IMR-90 (cell line): ENCODE measurements around the gene ADGRV1. TPM values are rescaled to one million over a fixed set of nuclear protein-coding genes. Genes with fewer than 3 reads are reported as not detected.
A peak's percentile ranks its signal among the peaks of the same experiment; 100 is the strongest.

Experiments
- ATAC-seq: fragments of 200-7000 bp; cut with Tn5 transposase; 2 replicates; pipeline ENCODE4 v1.9.1; 2020; ENCODE audit warnings: low read depth, mild to moderate bottlenecking, moderate library complexity
- BruUV-seq: library from RNA; stranded (reverse); fragments of 400-500 nt; replicated peaks from 2 replicates; lab custom pipeline; 2021; lab: Mats Ljungman, UMichigan
- CTCF ChIA-PET: fragments of 300-600 bp; formaldehyde crosslinking; extraction: SDS; loops from one replicate; lab custom pipeline; 2021; ENCODE audit warnings: antibody characterized with exemption; lab: Yijun Ruan, JAX
- POLR2A ChIA-PET: fragments of 300-600 bp; sonication (Branson Sonifier 250); formaldehyde crosslinking; loops from one replicate; lab custom pipeline; 2022; ENCODE audit warnings: antibody characterized with exemption; ENCODE audit not compliant: unreplicated experiment; lab: Charles Lee
- DNase-seq: peaks from one replicate; pipeline ENCODE4 v3.0.0; 2013
- H2AFZ ChIP-seq: replicated peaks from 2 replicates; pipeline ENCODE3; 2013; ENCODE audit warnings: low read length, mild to moderate bottlenecking; ENCODE audit not compliant: poor library complexity
- H2AK5ac ChIP-seq: 2 replicates; pipeline ENCODE4 v1.6.1; 2013; ENCODE audit warnings: low read depth, low read length, inconsistent platforms
- H2AK9ac ChIP-seq: replicated peaks from 2 replicates; pipeline ENCODE3; 2013; ENCODE audit warnings: mild to moderate bottlenecking, low read depth, low read length, moderate library complexity; ENCODE audit not compliant: poor library complexity
- H2BK120ac ChIP-seq: 2 replicates; pipeline ENCODE4 v1.6.1; 2013; ENCODE audit warnings: low read depth, low read length, inconsistent platforms
- H2BK15ac ChIP-seq: 3 replicates; pipeline ENCODE4 v1.6.1; 2013; ENCODE audit warnings: low read depth, low read length, inconsistent platforms
- H2BK20ac ChIP-seq: 2 replicates; pipeline ENCODE4 v1.6.1; 2013; ENCODE audit warnings: low read depth, mild to moderate bottlenecking, inconsistent platforms, low read length, moderate library complexity
- H2BK5ac ChIP-seq: 2 replicates; pipeline ENCODE4 v1.6.1; 2013; ENCODE audit warnings: mild to moderate bottlenecking, low read depth, low read length, inconsistent platforms; ENCODE audit not compliant: poor library complexity, severe bottlenecking
- H3K14ac ChIP-seq: replicated peaks from 2 replicates; pipeline ENCODE4 v1.6.1; 2013; ENCODE audit warnings: low read depth, low read length, inconsistent platforms
- H3K18ac ChIP-seq: 2 replicates; pipeline ENCODE4 v1.6.1; 2013; ENCODE audit warnings: low read depth, low read length, control low read depth
- H3K23ac ChIP-seq: 2 replicates; pipeline ENCODE4 v1.6.1; 2013; ENCODE audit warnings: low read depth, low read length, inconsistent platforms
- H3K27ac ChIP-seq: 2 replicates; pipeline ENCODE4 v1.5.1; 2013; ENCODE audit warnings: mild to moderate bottlenecking, control low read depth, low read length; ENCODE audit not compliant: insufficient read depth
- H3K27me3 ChIP-seq: 2 replicates; pipeline ENCODE4 v1.6.1; 2013; ENCODE audit warnings: low read length; ENCODE audit not compliant: control insufficient read depth, insufficient read depth
- H3K36me3 ChIP-seq: 2 replicates; pipeline ENCODE4 v1.6.1; 2013; ENCODE audit warnings: low read length, mixed read lengths; ENCODE audit not compliant: control insufficient read depth, insufficient read depth
- H3K4ac ChIP-seq: 2 replicates; pipeline ENCODE4 v1.6.1; 2013; ENCODE audit warnings: low read depth, low read length, inconsistent platforms
- H3K4me1 ChIP-seq: 2 replicates; pipeline ENCODE4 v1.6.1; 2013; ENCODE audit warnings: low read length, mixed read lengths; ENCODE audit not compliant: control insufficient read depth, insufficient read depth
- H3K4me2 ChIP-seq: 2 replicates; pipeline ENCODE4 v1.6.1; 2013; ENCODE audit warnings: low read depth, mild to moderate bottlenecking, control low read depth, low read length, moderate library complexity
- H3K4me3 ChIP-seq: 2 replicates; pipeline ENCODE4 v1.5.1; 2013; ENCODE audit warnings: low read depth, mild to moderate bottlenecking, control low read depth, low read length, moderate library complexity; ENCODE audit not compliant: insufficient read depth
- H3K56ac ChIP-seq: 2 replicates; pipeline ENCODE4 v1.6.1; 2013; ENCODE audit warnings: low read length, inconsistent platforms; ENCODE audit not compliant: insufficient read depth; ENCODE audit errors: extremely low read depth
- H3K79me1 ChIP-seq, 2 experiments: 2 replicates each; pipeline ENCODE4 v1.6.1; 2013; ENCODE audit warnings: low read length in 2 of 2, inconsistent platforms in 1 of 2, low read depth in 1 of 2
- H3K9ac ChIP-seq: 2 replicates; pipeline ENCODE4 v1.6.1; 2013; ENCODE audit warnings: low read depth, low read length, control low read depth
- H3K9me1 ChIP-seq: 2 replicates; pipeline ENCODE4 v1.6.1; 2013; ENCODE audit warnings: low read length, inconsistent platforms; ENCODE audit not compliant: insufficient read depth
- H3K9me3 ChIP-seq: 2 replicates; pipeline ENCODE4 v1.6.1; 2013; ENCODE audit warnings: low read length; ENCODE audit not compliant: control insufficient read depth, insufficient read depth
- H4K20me1 ChIP-seq: 2 replicates; pipeline ENCODE4 v1.6.1; 2013; ENCODE audit warnings: low read length, inconsistent platforms; ENCODE audit not compliant: insufficient read depth
- H4K5ac ChIP-seq: 2 replicates; pipeline ENCODE4 v1.6.1; 2013; ENCODE audit warnings: mild to moderate bottlenecking, low read depth, low read length, control low read depth
- H4K8ac ChIP-seq, 2 experiments: 2 replicates each; pipeline ENCODE4 v1.6.1; 2013; ENCODE audit warnings: low read depth in 2 of 2, low read length in 2 of 2, control low read depth in 1 of 2, inconsistent platforms in 1 of 2
- H4K91ac ChIP-seq: 2 replicates; pipeline ENCODE4 v1.6.1; 2013; ENCODE audit warnings: low read depth, low read length, inconsistent platforms; ENCODE audit not compliant: insufficient read depth
- BHLHE40 ChIP-seq: fragments of 150-350 bp; IDR thresholded peaks from 2 replicates; pipeline ENCODE4 v1.6.1; 2016; ENCODE audit warnings: mild to moderate bottlenecking, low read depth, low read length
- CEBPB ChIP-seq: IDR thresholded peaks from 2 replicates; pipeline ENCODE4 v1.6.1; 2012; ENCODE audit warnings: low read depth, low read length, improper control_type of control experiment
- CHD1 ChIP-seq: IDR thresholded peaks from 2 replicates; pipeline ENCODE4 v1.6.1; 2012; ENCODE audit warnings: low read depth, low read length, improper control_type of control experiment
- FOS ChIP-seq: fragments of 150-350 bp; IDR thresholded peaks from 2 replicates; pipeline ENCODE4 v1.6.1; 2016; ENCODE audit warnings: low read depth, low read length
- MAFK ChIP-seq: IDR thresholded peaks from 2 replicates; pipeline ENCODE4 v1.6.1; 2012; ENCODE audit warnings: low read depth, low read length, improper control_type of control experiment
- MAZ ChIP-seq: IDR thresholded peaks from 2 replicates; pipeline ENCODE4 v1.6.1; 2012; ENCODE audit warnings: low read depth, mild to moderate bottlenecking, low read length, improper control_type of control experiment, moderate library complexity, borderline replicate concordance
- MXI1 ChIP-seq: IDR thresholded peaks from 2 replicates; pipeline ENCODE4 v1.6.1; 2012; ENCODE audit warnings: low read depth, mild to moderate bottlenecking, low read length, moderate library complexity, borderline replicate concordance
- NFE2L2 ChIP-seq: fragments of 150-350 bp; IDR thresholded peaks from 2 replicates; pipeline ENCODE4 v1.6.1; 2016; ENCODE audit warnings: low read depth, mild to moderate bottlenecking, low read length
- POLR2A ChIP-seq: IDR thresholded peaks from 2 replicates; pipeline ENCODE4 v1.6.1; 2012; ENCODE audit warnings: mild to moderate bottlenecking, low read depth, low read length
- RAD21 ChIP-seq: IDR thresholded peaks from 2 replicates; pipeline ENCODE4 v1.6.1; 2012; ENCODE audit warnings: low read length, improper control_type of control experiment
- RCOR1 ChIP-seq: IDR thresholded peaks from 2 replicates; pipeline ENCODE4 v1.6.1; 2012; ENCODE audit warnings: mild to moderate bottlenecking, low read length, improper control_type of control experiment; ENCODE audit not compliant: insufficient replicate concordance
- RFX5 ChIP-seq: IDR thresholded peaks from 2 replicates; pipeline ENCODE4 v1.8.0; 2012; ENCODE audit warnings: low read depth, mild to moderate bottlenecking, low read length, moderate library complexity
- SMC3 ChIP-seq: fragments of 150-350 bp; IDR thresholded peaks from 2 replicates; pipeline ENCODE4 v1.6.1; 2016; ENCODE audit warnings: low read depth, mild to moderate bottlenecking, antibody characterized with exemption, low read length, moderate library complexity
- dilution Hi-C: fragments of 300-500 bp; cut with HindIII; formaldehyde crosslinking; loops from one replicate; pipeline ENCODE4 v1.14.3; 2018; ENCODE audit warnings: low sequenced_read_pairs; ENCODE audit not compliant: unreplicated experiment
- in situ Hi-C: fragments of 300-500 bp; cut with MboI; formaldehyde crosslinking; loops from 3 replicates; pipeline ENCODE4 v1.14.3; 2019; ENCODE audit warnings: low sequenced_read_pairs, inconsistent platforms, mixed read lengths
- intact Hi-C: fragments of 100-400 bp; cut with micrococcal nuclease; formaldehyde crosslinking; loops from 2 replicates; pipeline ENCODE4 v1.10.0; 2022
- polyA plus RNA-seq, 3 experiments: library from polyadenylated mRNA; depleted of rRNA; stranded (reverse); fragments of >200 nt; gene quantifications; 2 replicates each; pipeline ENCODE4 v1.2.3, GENCODE V29; 2012; ENCODE audit warnings: low replicate concordance in 1 of 3
- total RNA-seq: library from RNA; depleted of rRNA; stranded (reverse); fragments of >200 nt; gene quantifications from 2 replicates; pipeline ENCODE4 v1.2.3, GENCODE V29; 2012
- TF ChIP-seq, protein P1 (sequence below): conservative IDR thresholded peaks from 2 replicates; pipeline ENCODE4 v1.5.1; 2012; ENCODE audit warnings: mild to moderate bottlenecking, low read depth, low read length, improper control_type of control experiment
- TF ChIP-seq, protein P2 (sequence below): fragments of 150-350 bp; IDR thresholded peaks from 2 replicates; pipeline ENCODE4 v1.6.1; 2017; ENCODE audit warnings: mild to moderate bottlenecking, antibody characterized with exemption, low read length, low read depth
- TF ChIP-seq, protein P3 (sequence below): fragments of 150-350 bp; IDR thresholded peaks from 2 replicates; pipeline ENCODE4 v1.6.1; 2016; ENCODE audit warnings: low read depth, mild to moderate bottlenecking, low read length, moderate library complexity, borderline replicate concordance

Gene ADGRV1
- total and polyA plus RNA-seq, 2 of the 4 experiments (the other 2 are of a cell fraction) = under 0.01 TPM; not detected in 1

DNA sequence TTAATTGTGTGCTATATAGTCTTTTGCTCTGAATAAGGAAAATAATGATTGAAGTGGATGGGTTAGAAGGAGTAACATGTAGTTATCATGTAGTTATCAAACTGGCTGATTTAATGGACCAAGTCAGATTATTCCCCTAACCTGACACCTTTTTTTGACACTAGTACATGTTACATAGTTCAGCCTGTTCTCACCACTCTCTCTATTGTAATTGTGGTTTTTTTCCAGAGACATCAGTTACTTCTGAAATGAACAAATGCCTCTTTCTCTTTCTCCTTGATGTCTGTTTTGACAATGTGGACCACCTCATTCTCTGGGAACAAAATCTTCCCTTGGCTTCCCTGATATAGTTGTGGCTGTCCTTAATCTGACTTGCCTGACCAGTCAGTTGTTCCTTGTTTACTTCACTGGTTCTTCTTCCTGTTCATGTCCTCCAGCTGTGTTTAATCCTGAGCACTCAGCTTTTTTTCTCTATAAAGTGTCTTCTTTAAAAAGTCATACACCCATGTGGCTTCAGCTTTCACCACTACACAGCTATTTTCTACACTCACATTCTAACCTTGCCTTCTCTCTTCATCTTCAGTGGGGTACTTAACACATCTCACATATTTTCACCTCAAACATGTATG lies 581.1 kb downstream of the ADGRV1 start:
- 0 out of 2 replicates have a peak, but pooled peaks cover 3% of the 10 kb centered on the region for H3K9me1 ChIP-seq
- H2BK15ac ChIP-seq = 0 out of 3 replicates have a peak overlapping the region, but pooled peaks have one; percentile 7
- in situ Hi-C loops (no loop called here), dilution Hi-C loops (no loop called here), intact Hi-C loops (no loop called here)
- peak overlapping the region; percentile 49; the same call in 1 of the 2 replicates for H3K14ac ChIP-seq
- peak; percentile 75 for ATAC-seq
- H2BK120ac ChIP-seq = peak overlapping the region; percentile 41; the same call in 1 of the 2 replicates
- H3K27me3 ChIP-seq = no peaks in the 10 kb centered on the region
- TF ChIP-seq NFE2L2 (no peak), FOS (no peak), MAFK (no peak), MAZ (no peak), BHLHE40 (no peak), POLR2A (no peak), CEBPB (no peak), RFX5 (no peak), CHD1 (no peak), RAD21 (no peak), MXI1 (no peak), RCOR1 (no peak), SMC3 (no peak)
- TF ChIP-seq, protein P1, sequence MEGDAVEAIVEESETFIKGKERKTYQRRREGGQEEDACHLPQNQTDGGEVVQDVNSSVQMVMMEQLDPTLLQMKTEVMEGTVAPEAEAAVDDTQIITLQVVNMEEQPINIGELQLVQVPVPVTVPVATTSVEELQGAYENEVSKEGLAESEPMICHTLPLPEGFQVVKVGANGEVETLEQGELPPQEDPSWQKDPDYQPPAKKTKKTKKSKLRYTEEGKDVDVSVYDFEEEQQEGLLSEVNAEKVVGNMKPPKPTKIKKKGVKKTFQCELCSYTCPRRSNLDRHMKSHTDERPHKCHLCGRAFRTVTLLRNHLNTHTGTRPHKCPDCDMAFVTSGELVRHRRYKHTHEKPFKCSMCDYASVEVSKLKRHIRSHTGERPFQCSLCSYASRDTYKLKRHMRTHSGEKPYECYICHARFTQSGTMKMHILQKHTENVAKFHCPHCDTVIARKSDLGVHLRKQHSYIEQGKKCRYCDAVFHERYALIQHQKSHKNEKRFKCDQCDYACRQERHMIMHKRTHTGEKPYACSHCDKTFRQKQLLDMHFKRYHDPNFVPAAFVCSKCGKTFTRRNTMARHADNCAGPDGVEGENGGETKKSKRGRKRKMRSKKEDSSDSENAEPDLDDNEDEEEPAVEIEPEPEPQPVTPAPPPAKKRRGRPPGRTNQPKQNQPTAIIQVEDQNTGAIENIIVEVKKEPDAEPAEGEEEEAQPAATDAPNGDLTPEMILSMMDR = no peak
- TF ChIP-seq, protein P2, sequence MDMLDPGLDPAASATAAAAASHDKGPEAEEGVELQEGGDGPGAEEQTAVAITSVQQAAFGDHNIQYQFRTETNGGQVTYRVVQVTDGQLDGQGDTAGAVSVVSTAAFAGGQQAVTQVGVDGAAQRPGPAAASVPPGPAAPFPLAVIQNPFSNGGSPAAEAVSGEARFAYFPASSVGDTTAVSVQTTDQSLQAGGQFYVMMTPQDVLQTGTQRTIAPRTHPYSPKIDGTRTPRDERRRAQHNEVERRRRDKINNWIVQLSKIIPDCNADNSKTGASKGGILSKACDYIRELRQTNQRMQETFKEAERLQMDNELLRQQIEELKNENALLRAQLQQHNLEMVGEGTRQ = no peak
- TF ChIP-seq, protein P3, sequence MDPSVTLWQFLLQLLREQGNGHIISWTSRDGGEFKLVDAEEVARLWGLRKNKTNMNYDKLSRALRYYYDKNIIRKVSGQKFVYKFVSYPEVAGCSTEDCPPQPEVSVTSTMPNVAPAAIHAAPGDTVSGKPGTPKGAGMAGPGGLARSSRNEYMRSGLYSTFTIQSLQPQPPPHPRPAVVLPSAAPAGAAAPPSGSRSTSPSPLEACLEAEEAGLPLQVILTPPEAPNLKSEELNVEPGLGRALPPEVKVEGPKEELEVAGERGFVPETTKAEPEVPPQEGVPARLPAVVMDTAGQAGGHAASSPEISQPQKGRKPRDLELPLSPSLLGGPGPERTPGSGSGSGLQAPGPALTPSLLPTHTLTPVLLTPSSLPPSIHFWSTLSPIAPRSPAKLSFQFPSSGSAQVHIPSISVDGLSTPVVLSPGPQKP = no peak
- no peak overlapping the region for H3K4me3 ChIP-seq
- no peak overlapping the region for H2AK5ac ChIP-seq
- no peaks in the 10 kb centered on the region for H3K9me3 ChIP-seq
- peak overlapping the region; percentile 94 for H3K18ac ChIP-seq
- H2BK5ac ChIP-seq = peak overlapping the region; percentile 58
- H3K4me1 ChIP-seq = peaks cover 13% of the 10 kb centered on the region
- BruUV-seq = no TSS peak
- no peaks in the 10 kb centered on the region for H3K36me3 ChIP-seq
- no peak overlapping the region for H2AK9ac ChIP-seq
- peak overlapping the region; percentile 16; the same call in 1 of the 2 replicates for H3K4me2 ChIP-seq
- H3K4ac ChIP-seq = peak overlapping the region; percentile 38; the same call in 1 of the 2 replicates
- peak overlapping the region; percentile 69 for H2BK20ac ChIP-seq
- H3K9ac ChIP-seq = no peak overlapping the region
- H4K8ac ChIP-seq = peak overlapping the region in 1 of 2 experiments; percentile 76; a peak in 1 of 4 replicates
- ChIA-PET POLR2A (no interaction called here), CTCF (no interaction called here)
- no peak overlapping the region for H3K27ac ChIP-seq
- no peak overlapping the region for H3K56ac ChIP-seq
- DNase-seq = peak; percentile 47
- H3K79me1 ChIP-seq = no peaks in the 10 kb centered on the region
- H3K23ac ChIP-seq = no peak overlapping the region
- H4K20me1 ChIP-seq = no peaks in the 10 kb centered on the region
- no peak overlapping the region for H4K91ac ChIP-seq
- no peak overlapping the region for H2AFZ ChIP-seq
- H4K5ac ChIP-seq = peak overlapping the region; percentile 90; the same call in 1 of the 2 replicates
